Measurements from ENCODE around the gene TAMALIN.

The TAMALIN gene

GRCh38 chr12:52022841-52023181 is 16.1 kb downstream of the TAMALIN start:
- no peak for TF ChIP-seq CTCF (IDR thresholded peaks at IDR 0.05; ENCODE audit: low read depth, low read length)
- DNase-seq (ENCODE audit: extremely low read depth, low read depth) = no peak

GRCh38 chr12:52023182-52023975 is 16.6 kb downstream of the TAMALIN start:
- peak; percentile 85 for TF ChIP-seq CTCF (IDR thresholded peaks at IDR 0.05; ENCODE audit: low read depth, low read length)
- no peak for DNase-seq (ENCODE audit: extremely low read depth, low read depth)

GRCh38 chr12:52023976-52024688 is 17.4 kb downstream of the TAMALIN start:
- TF ChIP-seq CTCF (IDR thresholded peaks at IDR 0.05; ENCODE audit: low read depth, low read length) = no peak
- no peak for DNase-seq (ENCODE audit: extremely low read depth, low read depth)

- no peak for DNase-seq (ENCODE audit: extremely low read depth, low read depth)
- TF ChIP-seq CTCF (IDR thresholded peaks at IDR 0.05; ENCODE audit: low read depth, low read length) = no peak
Measured at GRCh38 chr12:52024845-52025230, 18.1 kb downstream of the TAMALIN start.

- no peak for DNase-seq (ENCODE audit: extremely low read depth, low read depth)
- no peak for TF ChIP-seq CTCF (IDR thresholded peaks at IDR 0.05; ENCODE audit: low read depth, low read length)
Measured at GRCh38 chr12:52026263-52026662, 19.5 kb downstream of the TAMALIN start.

GRCh38 chr12:52027085-52027843 is 20.5 kb downstream of the TAMALIN start:
- no peak for TF ChIP-seq CTCF (IDR thresholded peaks at IDR 0.05; ENCODE audit: low read depth, low read length)

GRCh38 chr12:52029685-52030084 is 22.9 kb downstream of the TAMALIN start:
- no peak for TF ChIP-seq CTCF (IDR thresholded peaks at IDR 0.05; ENCODE audit: low read depth, low read length)
- DNase-seq (ENCODE audit: extremely low read depth, low read depth) = no peak

More at GRCh38 chr12:52027085-52027843, 20.5 kb downstream of the TAMALIN start:
- DNase-seq (ENCODE audit: extremely low read depth, low read depth) = no peak
